ENCODE results near the gene NCK1.

Gene NCK1

GRCh38 chr3:136906725-136907124 lies 44.7 kb downstream of the NCK1 start:
- no peak for DNase-seq (ENCODE audit: low read depth, low spot score)

GRCh38 chr3:136908297-136908696 lies 46.3 kb downstream of the NCK1 start:
- DNase-seq (ENCODE audit: low read depth, low spot score) = no peak

- DNase-seq (ENCODE audit: low read depth, low spot score) = no peak
Observed at GRCh38 chr3:136909187-136909586, 47.2 kb downstream of the NCK1 start.

GRCh38 chr3:136910697-136911096 lies 48.7 kb downstream of the NCK1 start:
- DNase-seq (ENCODE audit: low read depth, low spot score) = no peak

- DNase-seq (ENCODE audit: low read depth, low spot score) = no peak
Observed at GRCh38 chr3:136913168-136913567, 51.2 kb downstream of the NCK1 start.

GRCh38 chr3:136914739-136915138 lies 52.7 kb downstream of the NCK1 start:
- DNase-seq (ENCODE audit: low read depth, low spot score) = no peak

- DNase-seq (ENCODE audit: low read depth, low spot score) = no peak
Observed at GRCh38 chr3:136916223-136916622, 54.2 kb downstream of the NCK1 start.

- no peak for DNase-seq (ENCODE audit: low read depth, low spot score)
Observed at GRCh38 chr3:136919799-136920580, 58.0 kb downstream of the NCK1 start.

- no peak for DNase-seq (ENCODE audit: low read depth, low spot score)
Observed at GRCh38 chr3:136920904-136921611, 59.0 kb downstream of the NCK1 start.

GRCh38 chr3:136925425-136926190 lies 63.6 kb downstream of the NCK1 start:
- no peak for DNase-seq (ENCODE audit: low read depth, low spot score)

GRCh38 chr3:136928240-136928639 lies 66.2 kb downstream of the NCK1 start:
- no peak for DNase-seq (ENCODE audit: low read depth, low spot score)

- no peak for DNase-seq (ENCODE audit: low read depth, low spot score)
Observed at GRCh38 chr3:136929977-136930670, 68.1 kb downstream of the NCK1 start.

GRCh38 chr3:136931606-136932005 lies 69.6 kb downstream of the NCK1 start:
- no peak for DNase-seq (ENCODE audit: low read depth, low spot score)

GRCh38 chr3:136932523-136932922 lies 70.5 kb downstream of the NCK1 start:
- DNase-seq (ENCODE audit: low read depth, low spot score) = no peak

GRCh38 chr3:136932978-136933772 lies 71.2 kb downstream of the NCK1 start:
- no peak for DNase-seq (ENCODE audit: low read depth, low spot score)

GRCh38 chr3:136937175-136937574 lies 75.2 kb downstream of the NCK1 start:
- no peak for DNase-seq (ENCODE audit: low read depth, low spot score)

GRCh38 chr3:136937851-136938250 lies 75.8 kb downstream of the NCK1 start:
- DNase-seq (ENCODE audit: low read depth, low spot score) = no peak

- no peak for DNase-seq (ENCODE audit: low read depth, low spot score)
Observed at GRCh38 chr3:136938334-136938733, 76.3 kb downstream of the NCK1 start.

- DNase-seq (ENCODE audit: low read depth, low spot score) = no peak
Observed at GRCh38 chr3:136939489-136939888, 77.5 kb downstream of the NCK1 start.

- no peak for DNase-seq (ENCODE audit: low read depth, low spot score)
Observed at GRCh38 chr3:136942803-136943202, 80.8 kb downstream of the NCK1 start.

GRCh38 chr3:136943436-136943835 lies 81.4 kb downstream of the NCK1 start:
- DNase-seq (ENCODE audit: low read depth, low spot score) = no peak
